K562 (cell line): Measurements from ENCODE around the gene RIOX2. TPM values are rescaled to one million over a fixed set of nuclear protein-coding genes. Genes with fewer than 3 reads are reported as not detected.
A peak's percentile ranks its signal among the peaks of the same experiment; 100 is the strongest.

Experiments
- ATAC-seq: fragments of 200-7000 bp; cut with Tn5 transposase; 3 replicates; pipeline ENCODE4 v1.9.1; 2020; ENCODE audit warnings: moderate library complexity
- BruUV-seq: library from RNA; stranded (reverse); fragments of 400-500 nt; replicated peaks from 2 replicates; lab custom pipeline; 2021; lab: Mats Ljungman, UMichigan
- CTCF ChIA-PET: fragments of 300-600 bp; formaldehyde crosslinking; extraction: SDS; loops from one replicate; lab custom pipeline; 2021; ENCODE audit warnings: low intra/inter-chr PET ratio; lab: Yijun Ruan, JAX
- POLR2A ChIA-PET: fragments of 300-600, 350-650 bp; sonication (Branson Sonifier 250); formaldehyde crosslinking; extraction: SDS; loops from one replicate; lab custom pipeline; 2021; ENCODE audit warnings: antibody characterized with exemption, inconsistent platforms; lab: Yijun Ruan, JAX
- DNase-seq, 4 experiments: peaks; one replicate each; pipeline versions ENCODE4 v3.0.0 to v3.0.0-alpha.2; 2011 to 2018; ENCODE audit warnings: low spot score in 3 of 4, mixed read lengths in 3 of 4; ENCODE audit errors: extremely low read depth in 1 of 4
- FAIRE-seq: peaks from 2 replicates; lab custom pipeline; 2011; peaks lifted over from hg19 to GRCh38; lab: Jason Lieb, UNC
- H2AFZ ChIP-seq: 2 replicates; pipeline ENCODE4 v1.6.0; 2011; ENCODE audit warnings: low read depth, low read length, control low read depth, inconsistent platforms
- H3K27ac ChIP-seq: fragments of 200-600 bp; 3 replicates; pipeline ENCODE4 v1.8.0; 2011; ENCODE audit warnings: low read depth, mild to moderate bottlenecking, control low read depth, inconsistent platforms, low read length, moderate library complexity, mixed read lengths; ENCODE audit errors: extremely low read depth
- H3K27me3 ChIP-seq, 2 experiments: fragments of 300-600 bp in 1 of 2; 2 replicates in 1 of 2; 3 replicates in 1 of 2; pipeline versions ENCODE4 v1.6.0 to v1.8.0; 2011; ENCODE audit warnings: inconsistent platforms in 2 of 2, low read length in 2 of 2, mild to moderate bottlenecking in 1 of 2, mixed read lengths in 1 of 2, moderate library complexity in 1 of 2; ENCODE audit not compliant: control insufficient read depth in 2 of 2, insufficient read depth in 2 of 2
- H3K36me3 ChIP-seq: fragments of 300-600 bp; 3 replicates; pipeline ENCODE4 v1.8.0; 2011; ENCODE audit warnings: mild to moderate bottlenecking, low read length, inconsistent platforms; ENCODE audit not compliant: control insufficient read depth, insufficient read depth
- H3K4me1 ChIP-seq, 2 experiments: fragments of 200-600 bp in 1 of 2; replicated peaks in 1 of 2; 2 replicates in 1 of 2; 3 replicates in 1 of 2; pipeline versions ENCODE4 v1.5.1 to v1.8.0; 2011; ENCODE audit warnings: inconsistent platforms in 2 of 2, low read length in 2 of 2, mild to moderate bottlenecking in 1 of 2, mixed read lengths in 1 of 2, moderate library complexity in 1 of 2; ENCODE audit not compliant: control insufficient read depth in 2 of 2, insufficient read depth in 2 of 2
- H3K4me2 ChIP-seq: 2 replicates; pipeline ENCODE4 v1.6.1; 2011; ENCODE audit warnings: low read length, control low read depth, inconsistent platforms, mixed read lengths; ENCODE audit not compliant: insufficient read depth
- H3K4me3 ChIP-seq: fragments of 200-600 bp; sonication (generic), shearing (Covaris generic); 2 replicates; pipeline ENCODE4 v1.5.1; 2016; ENCODE audit warnings: control low read depth, inconsistent platforms
- H3K79me2 ChIP-seq: fragments of 200-600 bp; 3 replicates; pipeline ENCODE4 v1.8.0; 2011; ENCODE audit warnings: low read length, inconsistent platforms; ENCODE audit not compliant: control insufficient read depth, insufficient read depth
- H3K9ac ChIP-seq, 2 experiments: 2 replicates each; pipeline versions ENCODE4 v1.6.0 to v1.6.1; 2011; ENCODE audit warnings: low read depth in 2 of 2, low read length in 2 of 2, control low read depth in 1 of 2, inconsistent platforms in 1 of 2, mild to moderate bottlenecking in 1 of 2, mixed read lengths in 1 of 2; ENCODE audit not compliant: insufficient read depth in 1 of 2
- H3K9me1 ChIP-seq: one replicate; pipeline ENCODE4 v1.6.0; 2011; ENCODE audit warnings: inconsistent platforms, mild to moderate bottlenecking, low read length, moderate library complexity; ENCODE audit not compliant: control insufficient read depth, insufficient read depth
- H3K9me3 ChIP-seq: replicated peaks from 2 replicates; pipeline ENCODE4 v1.5.1; 2011; ENCODE audit warnings: low read depth, low read length, inconsistent platforms; ENCODE audit not compliant: control insufficient read depth, insufficient read depth
- H4K20me1 ChIP-seq: replicated peaks from 2 replicates; pipeline ENCODE4 v1.6.1; 2011; ENCODE audit warnings: low read length, inconsistent platforms, mixed read lengths; ENCODE audit not compliant: control insufficient read depth, insufficient read depth
- CTCF ChIP-seq, 3 experiments: IDR thresholded peaks in 2 of 3; conservative IDR thresholded peaks in 1 of 3; 2 replicates each; pipeline ENCODE4 v1.5.1; 2011 to 2012; ENCODE audit warnings: low read length in 3 of 3, mild to moderate bottlenecking in 3 of 3, control low read depth in 2 of 3, improper control_type of control experiment in 1 of 3, inconsistent platforms in 1 of 3, low read depth in 1 of 3, mixed read lengths in 1 of 3, moderate library complexity in 1 of 3; ENCODE audit not compliant: insufficient read depth in 2 of 3
- TEAD4 ChIP-seq, 2 experiments: sonication (generic) in 1 of 2; formaldehyde crosslinking in 1 of 2; IDR thresholded peaks; 2 replicates each; pipeline versions ENCODE4 v1.6.1 to v1.8.0; 2012 to 2022; ENCODE audit warnings: borderline replicate concordance in 1 of 2, inconsistent platforms in 1 of 2, low read length in 1 of 2, mild to moderate bottlenecking in 1 of 2, missing genetic modification reagents in 1 of 2
- ZNF23 ChIP-seq: fragments of 250-450 bp; sonication (Bioruptor Pico); IDR thresholded peaks from 2 replicates; pipeline ENCODE4 v1.4.0; 2020; ENCODE audit warnings: mild to moderate bottlenecking
- WGBS: fragments of 100-300 bp; shearing (Covaris generic); methylation state at CpG from one replicate; pipeline ENCODE4 v1.1.6; 2016; ENCODE audit warnings: low coverage, mixed read lengths; ENCODE audit not compliant: insufficient coverage; ENCODE audit errors: missing lambda C conversion rate; 5-methylcytosine and 5-hydroxymethylcytosine counted together
- in situ Hi-C: fragments of 300-500 bp; cut with MboI; formaldehyde crosslinking; loops from 4 replicates; pipeline ENCODE4 v1.15.0; 2018; ENCODE audit warnings: inconsistent platforms, mixed read lengths
- intact Hi-C: fragments of 100-400 bp; cut with micrococcal nuclease; formaldehyde crosslinking; loops from 2 replicates; pipeline ENCODE4 v1.14.2; 2022
- polyA plus RNA-seq, 8 experiments: library from polyadenylated mRNA; depleted of rRNA in 4 of 8; stranded (reverse) in 5 of 8; unstranded in 3 of 8; fragments of >200 nt; fragmentation: Nextera tagmentation in 2 of 8; fragmentation: Illumina TruSeq in 1 of 8; extraction: Ambion mirVana in 2 of 8; extraction: Trizol in 1 of 8; gene quantifications; 2 replicates each; pipeline versions ENCODE4 v1.2.1 to v1.2.3, GENCODE V29; 2011 to 2014; ENCODE audit warnings: inconsistent platforms in 1 of 8, missing spikeins in 1 of 8
- total RNA-seq, 7 experiments: library from RNA; depleted of rRNA in 6 of 7; stranded (reverse); fragments of >200 nt in 6 of 7; fragmentation: Illumina TruSeq in 2 of 7; extraction: Trizol in 2 of 7; gene quantifications; 2 replicates each; pipeline versions ENCODE4 v1.2.1 to v1.2.3, GENCODE V29; 2011 to 2021; ENCODE audit warnings: low replicate concordance in 1 of 7

The RIOX2 gene
- total and polyA plus RNA-seq, 9 of the 15 experiments (the other 6 are each of a cell fraction or from before 2014, with no cell fraction given): 22.2 to 56.0 (median 32.6) TPM

GRCh38 chr3:97896547-97896946, 75.7 kb downstream of the RIOX2 start:
- H2AFZ ChIP-seq: no peak overlapping the region
- ChIA-PET POLR2A (no interaction called here), CTCF (no interaction called here)
- intact Hi-C loops: no loop called here
- H3K9ac ChIP-seq: no peak overlapping the region
- peak; percentile 40; the same call in 1 of the 3 replicates for ATAC-seq
- H3K9me1 ChIP-seq: no peaks in the 10 kb centered on the region
- in situ Hi-C loops: no loop called here
- no peak overlapping the region for H3K4me2 ChIP-seq
- no peak for DNase-seq
- no peaks in the 10 kb centered on the region for H3K4me1 ChIP-seq
- no peak overlapping the region for H3K27ac ChIP-seq
- 3% methylated on average over 3 of the region's 3 CpGs for WGBS
- no peak overlapping the region for H3K4me3 ChIP-seq
- H4K20me1 ChIP-seq: no peaks in the 10 kb centered on the region
- no TSS peak for BruUV-seq
- no peaks in the 10 kb centered on the region for H3K79me2 ChIP-seq
- no peaks in the 10 kb centered on the region for H3K36me3 ChIP-seq
- TF ChIP-seq CTCF (IDR thresholded peaks at IDR 0.05 in 2 of 3, conservative IDR thresholded peaks at IDR 0.05 in 1 of 3; ENCODE audit: insufficient read depth in 2 of 3, low read depth in 1 of 3, low read length in 3 of 3) (0 out of 6 replicates have a peak, but pooled peaks of 1 of the 3 experiments have one; percentile 8), ZNF23 (CRISPR knock-in tag) (no peak), TEAD4 (IDR thresholded peaks at IDR 0.05; ENCODE audit: low read length) (no peak), TEAD4 (CRISPR knock-in tag; IDR thresholded peaks at IDR 0.05; ENCODE audit: borderline replicate concordance) (no peak)
- no peaks in the 10 kb centered on the region for H3K9me3 ChIP-seq
- H3K27me3 ChIP-seq: no peaks in the 10 kb centered on the region
- no peak for FAIRE-seq
